Measurements from ENCODE around the gene LETM1.

The LETM1 gene

GRCh38 chr4:1775731-1776500, 80.0 kb downstream of the LETM1 start:
- TF ChIP-seq CTCF (IDR thresholded peaks at IDR 0.05) = no peak

GRCh38 chr4:1773754-1774153, 82.2 kb downstream of the LETM1 start:
- no peak for TF ChIP-seq CTCF (IDR thresholded peaks at IDR 0.05)

GRCh38 chr4:1772853-1773538, 83.0 kb downstream of the LETM1 start:
- no peak for TF ChIP-seq CTCF (IDR thresholded peaks at IDR 0.05)

- TF ChIP-seq CTCF (IDR thresholded peaks at IDR 0.05) = no peak
These were observed 84.2 kb downstream of the LETM1 start for GRCh38 chr4:1771555-1772305.

- no peak for TF ChIP-seq CTCF (IDR thresholded peaks at IDR 0.05)
These were observed 85.1 kb downstream of the LETM1 start for GRCh38 chr4:1770791-1771231.

GRCh38 chr4:1770245-1770644, 85.7 kb downstream of the LETM1 start:
- no peak for TF ChIP-seq CTCF (IDR thresholded peaks at IDR 0.05)

GRCh38 chr4:1769692-1770091, 86.3 kb downstream of the LETM1 start:
- TF ChIP-seq CTCF (IDR thresholded peaks at IDR 0.05) = no peak
